OCI-LY1 (cell line): ENCODE results near the gene KATNAL1.

Experiments
- CTCF ChIP-seq: fragments of 200-600 bp; sonication (generic), shearing (Covaris generic); IDR thresholded peaks from 2 replicates; pipeline ENCODE4 v1.5.1; 2017; ENCODE audit warnings: mild to moderate bottlenecking, antibody characterized with exemption, low read length, moderate library complexity, mixed read lengths
- EZH2 ChIP-seq: fragments of 200-600 bp; sonication (generic), shearing (Covaris generic); IDR thresholded peaks from 2 replicates; pipeline ENCODE4 v1.8.0; 2017; ENCODE audit warnings: borderline replicate concordance, mixed run types, mild to moderate bottlenecking, antibody characterized with exemption, low read length, moderate library complexity, mixed read lengths

- TF ChIP-seq CTCF (no peak), EZH2 (no peak)
Observed at GRCh38 chr13:30329009-30329585, 21.7 kb upstream of the KATNAL1 start.
